T-helper 17 cell (primary cell): ENCODE data around the gene ABHD12B. TPM values are rescaled to one million over a fixed set of nuclear protein-coding genes. Genes with fewer than 3 reads are reported as not detected.

Experiments
- ATAC-seq: fragments of 150-1000 bp; cut with Tn5 transposase; 2 replicates; pipeline ENCODE4 v1.10.0; 2021; ENCODE audit warnings: mild to moderate bottlenecking, moderate library complexity
- DNase-seq, 3 donors: peaks; one replicate each; pipeline versions ENCODE4 v3.0.0 to v3.0.0-alpha.2; 2020 to 2021
- H3K9me3 ChIP-seq: one replicate; pipeline ENCODE4 v1.7.0; 2013; ENCODE audit warnings: low read length, mild to moderate bottlenecking; ENCODE audit not compliant: control insufficient read depth, poor library complexity, severe bottlenecking
- H3K27ac Mint-ChIP-seq: one replicate; pipeline ENCODE4 v1.8.0; 2022; ENCODE audit warnings: mild to moderate bottlenecking, moderate library complexity, mixed read lengths
- H3K27me3 Mint-ChIP-seq: one replicate; pipeline ENCODE4 v1.8.0; 2022; ENCODE audit warnings: mixed read lengths
- H3K36me3 Mint-ChIP-seq: one replicate; pipeline ENCODE4 v1.8.0; 2022; ENCODE audit warnings: low read depth, mixed read lengths
- H3K4me1 Mint-ChIP-seq: one replicate; pipeline ENCODE4 v1.8.0; 2022; ENCODE audit warnings: mild to moderate bottlenecking, mixed read lengths
- H3K4me3 Mint-ChIP-seq: one replicate; pipeline ENCODE4 v1.8.0; 2022; ENCODE audit warnings: mild to moderate bottlenecking, moderate library complexity, mixed read lengths
- total RNA-seq, 4 donors: library from RNA in 2 of 4; stranded (reverse) in 2 of 4; gene quantifications; one replicate each; pipeline ENCODE4 v1.2.3 and lab custom pipeline; 2022 to 2026

The ABHD12B gene
- total RNA-seq, 2 donors from 2014 or later: not detected

DNA sequence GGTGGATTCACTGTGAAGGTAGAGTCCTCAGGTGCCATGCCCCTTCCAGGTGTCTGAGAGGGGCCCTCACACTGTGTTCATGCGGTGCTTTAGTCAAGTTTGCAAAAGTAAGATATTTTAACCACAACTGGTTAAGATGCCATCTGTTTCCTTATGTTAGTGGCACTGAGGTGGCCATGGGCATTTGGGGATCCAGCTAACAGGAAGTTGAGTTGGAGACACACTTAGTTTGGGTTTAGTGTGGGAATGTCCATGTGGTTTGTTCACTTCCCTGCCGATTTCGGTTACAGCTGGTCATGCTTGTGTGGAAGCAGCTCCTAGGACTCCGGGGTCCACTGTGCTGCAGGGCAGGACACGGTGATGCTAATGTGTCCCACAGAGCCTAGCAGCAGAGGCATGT is 17.3 kb upstream of the ABHD12B start:
- no peaks in the 10 kb centered on the region for H3K9me3 ChIP-seq
- ATAC-seq (no peak), DNase-seq (no peak)
- H3K27me3 Mint-ChIP-seq: no peaks in the 10 kb centered on the region
- H3K4me1 Mint-ChIP-seq: no peaks in the 10 kb centered on the region
- H3K27ac Mint-ChIP-seq: no peak overlapping the region
- peaks cover 2% of the 10 kb centered on the region for H3K36me3 Mint-ChIP-seq
- no peak overlapping the region for H3K4me3 Mint-ChIP-seq

DNA sequence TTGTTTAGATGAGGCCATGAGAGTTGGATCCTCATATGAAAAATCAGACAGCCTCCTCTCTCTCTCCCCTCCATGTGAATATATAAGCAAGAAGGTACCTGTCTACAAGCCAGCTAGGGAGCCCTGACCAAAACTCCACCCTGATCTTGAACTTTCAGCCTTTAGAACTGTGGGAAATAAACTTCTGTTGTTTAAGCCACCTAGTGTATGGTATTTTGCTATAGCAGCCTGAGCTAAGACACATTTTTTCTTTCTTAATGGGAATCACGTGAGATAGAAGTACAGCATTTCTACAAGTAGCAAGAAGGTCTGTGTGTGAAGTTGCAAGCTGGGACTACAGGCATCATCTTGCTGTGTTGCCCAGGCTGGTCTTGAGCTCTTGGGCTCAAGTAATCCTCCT is 16.3 kb upstream of the ABHD12B start:
- no peak overlapping the region for H3K4me3 Mint-ChIP-seq
- H3K27ac Mint-ChIP-seq: no peak overlapping the region
- H3K9me3 ChIP-seq: no peaks in the 10 kb centered on the region
- H3K4me1 Mint-ChIP-seq: peaks cover 4% of the 10 kb centered on the region
- no peaks in the 10 kb centered on the region for H3K27me3 Mint-ChIP-seq
- H3K36me3 Mint-ChIP-seq: peaks cover 2% of the 10 kb centered on the region
- ATAC-seq (no peak), DNase-seq (no peak)

DNA sequence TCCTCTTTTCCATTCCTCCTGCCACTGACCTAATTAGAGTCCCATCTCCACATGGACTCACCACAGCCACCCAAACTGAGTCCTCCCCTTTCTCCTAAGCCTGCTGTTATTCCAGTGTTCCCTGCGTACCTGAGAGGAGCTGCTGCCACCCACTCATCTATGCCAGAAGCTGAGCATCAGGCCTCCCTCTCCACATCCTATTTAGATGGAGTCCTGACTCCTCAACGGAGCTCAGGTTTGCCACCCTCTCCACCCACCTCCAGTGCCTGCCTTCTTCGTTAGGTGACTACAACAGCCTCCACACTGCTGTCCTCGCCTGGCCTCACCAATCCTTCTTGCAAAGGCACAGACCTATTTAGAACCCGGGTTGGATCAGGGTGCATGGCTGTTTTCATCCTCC is 15.2 kb upstream of the ABHD12B start:
- ATAC-seq: no peak

DNA sequence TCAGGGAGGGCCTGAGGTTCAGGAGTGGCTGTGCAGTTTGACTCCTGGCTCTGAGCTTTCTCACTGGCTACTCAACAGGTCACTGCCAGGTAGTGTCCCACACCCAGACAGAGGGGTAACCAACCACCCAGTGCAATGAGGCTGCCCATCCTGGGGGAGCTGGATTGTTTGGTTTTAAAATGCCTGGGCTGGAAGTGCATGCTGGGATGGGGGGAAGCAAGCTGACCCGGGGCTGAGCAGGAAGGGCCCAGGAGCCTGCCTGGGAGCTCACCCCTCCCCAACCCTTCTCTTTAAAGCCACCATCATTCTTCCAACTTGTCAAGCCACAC is 12.6 kb upstream of the ABHD12B start:
- H3K27me3 Mint-ChIP-seq: no peaks in the 10 kb centered on the region
- H3K36me3 Mint-ChIP-seq: no peaks in the 10 kb centered on the region
- H3K27ac Mint-ChIP-seq: peak overlapping the region; percentile 85
- H3K9me3 ChIP-seq: no peaks in the 10 kb centered on the region
- peaks cover 4% of the 10 kb centered on the region for H3K4me1 Mint-ChIP-seq
- ATAC-seq (no peak), DNase-seq (no peak)
- H3K4me3 Mint-ChIP-seq: peak overlapping the region; percentile 93

More for the DNA sequence above, 15.2 kb upstream of the ABHD12B start:
- no peaks in the 10 kb centered on the region for H3K9me3 ChIP-seq
- H3K27ac Mint-ChIP-seq: no peak overlapping the region
- H3K27me3 Mint-ChIP-seq: no peaks in the 10 kb centered on the region
- H3K4me3 Mint-ChIP-seq: no peak overlapping the region
- H3K36me3 Mint-ChIP-seq: peaks cover 2% of the 10 kb centered on the region
- DNase-seq: no peak
- peaks cover 4% of the 10 kb centered on the region for H3K4me1 Mint-ChIP-seq

DNA sequence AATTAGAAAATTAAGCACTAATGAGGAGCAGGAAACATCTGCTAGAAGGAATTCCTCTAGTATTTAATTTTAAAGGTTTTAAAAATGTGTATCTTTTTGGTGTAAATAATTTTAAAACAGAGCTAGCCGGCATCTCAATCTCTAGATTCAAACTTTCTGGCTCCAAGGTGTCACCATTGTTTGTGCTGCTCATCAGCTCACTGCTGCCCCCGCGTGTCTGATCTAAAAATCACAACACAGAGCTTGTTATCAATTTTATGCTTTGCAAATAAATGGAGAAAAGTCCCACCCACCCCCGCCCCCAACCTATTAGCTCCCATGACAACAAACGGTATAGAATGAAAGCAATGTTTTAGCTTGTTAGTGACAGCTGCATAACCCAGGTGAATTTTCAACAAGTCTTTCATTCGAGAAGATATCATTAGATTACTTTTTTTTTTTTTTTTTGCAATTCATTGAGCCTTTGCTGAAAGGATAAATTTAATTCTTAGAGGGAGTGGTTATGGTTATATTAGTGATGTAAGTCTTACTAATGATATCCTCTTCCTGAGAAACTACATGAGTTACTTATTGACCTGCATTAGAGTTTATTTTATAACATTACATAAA is 11.3 kb upstream of the ABHD12B start:
- Mint-ChIP-seq H3K27ac (peak overlapping the region; percentile 85), H3K4me3 (peak overlapping the region; percentile 93), H3K27me3 (peaks cover 6% of the 10 kb centered on the region), H3K36me3 (no peaks in the 10 kb centered on the region), H3K4me1 (peaks cover 6% of the 10 kb centered on the region)
- H3K9me3 ChIP-seq: no peaks in the 10 kb centered on the region
- ATAC-seq: peak; percentile 89
- DNase-seq: peak; percentile 69 to 88 (median 79)

DNA sequence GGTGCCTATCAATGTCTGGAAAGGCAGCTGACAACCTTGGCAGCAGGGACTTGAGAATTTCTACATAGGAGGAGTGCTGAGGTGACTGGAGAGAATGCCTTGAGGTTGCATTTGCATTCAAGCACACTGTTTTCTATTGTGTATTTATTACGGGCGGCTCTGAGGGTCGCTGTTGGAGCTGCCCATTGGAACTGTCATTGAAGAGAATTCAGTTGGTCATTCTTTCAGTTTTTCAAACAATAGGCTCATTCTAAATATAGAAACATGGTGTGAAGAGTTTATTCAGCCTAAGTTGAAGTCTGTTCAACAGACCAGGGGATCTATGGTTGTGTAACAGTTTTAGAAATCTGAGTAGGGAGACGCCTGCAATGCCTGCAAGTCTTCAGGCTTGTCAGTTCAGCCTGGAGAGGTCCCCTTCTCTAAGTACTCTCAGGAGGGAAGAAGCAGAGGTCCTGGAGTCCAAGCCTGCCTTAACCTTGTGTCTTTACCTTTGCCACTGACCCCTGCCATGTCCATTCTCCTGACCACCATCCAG is 9.8 kb upstream of the ABHD12B start:
- H3K27ac Mint-ChIP-seq: peak overlapping the region; percentile 11
- peaks cover 6% of the 10 kb centered on the region for H3K4me1 Mint-ChIP-seq
- no peak for DNase-seq
- no peak for ATAC-seq
- H3K36me3 Mint-ChIP-seq: no peaks in the 10 kb centered on the region
- peaks cover 20% of the 10 kb centered on the region for H3K27me3 Mint-ChIP-seq
- H3K9me3 ChIP-seq: no peaks in the 10 kb centered on the region
- no peak overlapping the region for H3K4me3 Mint-ChIP-seq

DNA sequence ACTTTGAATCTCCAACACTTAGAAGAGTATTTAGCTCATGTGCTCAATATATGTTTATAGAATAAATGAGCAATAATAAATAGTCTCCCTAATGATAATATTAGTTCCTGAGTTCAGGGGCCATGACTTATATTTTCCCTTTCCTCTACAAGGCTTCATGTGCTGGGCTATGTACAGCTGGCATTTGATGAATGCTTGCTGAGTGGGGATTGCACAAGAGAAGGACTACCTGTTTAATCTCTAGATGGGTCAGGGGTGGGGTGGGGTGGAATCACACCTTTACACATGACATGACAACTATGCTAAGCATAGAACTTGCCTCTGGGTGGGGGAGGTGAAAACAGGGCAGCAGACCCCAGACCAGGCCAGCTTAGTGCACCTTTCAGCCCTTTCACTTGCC is 7.6 kb upstream of the ABHD12B start:
- no peaks in the 10 kb centered on the region for H3K9me3 ChIP-seq
- H3K27ac Mint-ChIP-seq: no peak overlapping the region
- H3K27me3 Mint-ChIP-seq: peaks cover 40% of the 10 kb centered on the region
- no peak for DNase-seq
- ATAC-seq: no peak
- peaks cover 6% of the 10 kb centered on the region for H3K4me1 Mint-ChIP-seq
- no peaks in the 10 kb centered on the region for H3K36me3 Mint-ChIP-seq
- no peak overlapping the region for H3K4me3 Mint-ChIP-seq

DNA sequence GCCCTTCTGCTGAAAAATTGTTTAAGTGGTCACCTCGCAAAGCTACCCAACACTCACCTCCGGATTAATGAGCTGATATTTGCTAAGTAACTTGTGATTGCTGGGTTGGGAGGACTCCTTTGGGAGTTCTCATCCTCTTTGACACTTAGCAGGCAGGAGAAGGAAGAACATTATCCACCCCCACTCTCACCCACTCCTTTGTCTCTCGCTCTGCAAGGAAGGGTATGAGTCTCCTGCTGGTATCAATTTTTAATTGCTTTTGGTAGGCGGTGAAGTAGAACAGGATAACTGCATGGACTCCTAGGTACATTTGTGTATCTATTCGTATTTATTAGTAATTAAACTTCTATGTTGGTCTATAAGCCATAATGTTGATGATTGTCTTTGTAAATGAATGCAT is 6.9 kb upstream of the ABHD12B start:
- no peaks in the 10 kb centered on the region for H3K9me3 ChIP-seq
- no peak for ATAC-seq
- Mint-ChIP-seq H3K36me3 (no peaks in the 10 kb centered on the region), H3K4me3 (no peak overlapping the region), H3K4me1 (peaks cover 5% of the 10 kb centered on the region), H3K27me3 (peaks cover 47% of the 10 kb centered on the region), H3K27ac (no peak overlapping the region)
- DNase-seq: no peak

DNA sequence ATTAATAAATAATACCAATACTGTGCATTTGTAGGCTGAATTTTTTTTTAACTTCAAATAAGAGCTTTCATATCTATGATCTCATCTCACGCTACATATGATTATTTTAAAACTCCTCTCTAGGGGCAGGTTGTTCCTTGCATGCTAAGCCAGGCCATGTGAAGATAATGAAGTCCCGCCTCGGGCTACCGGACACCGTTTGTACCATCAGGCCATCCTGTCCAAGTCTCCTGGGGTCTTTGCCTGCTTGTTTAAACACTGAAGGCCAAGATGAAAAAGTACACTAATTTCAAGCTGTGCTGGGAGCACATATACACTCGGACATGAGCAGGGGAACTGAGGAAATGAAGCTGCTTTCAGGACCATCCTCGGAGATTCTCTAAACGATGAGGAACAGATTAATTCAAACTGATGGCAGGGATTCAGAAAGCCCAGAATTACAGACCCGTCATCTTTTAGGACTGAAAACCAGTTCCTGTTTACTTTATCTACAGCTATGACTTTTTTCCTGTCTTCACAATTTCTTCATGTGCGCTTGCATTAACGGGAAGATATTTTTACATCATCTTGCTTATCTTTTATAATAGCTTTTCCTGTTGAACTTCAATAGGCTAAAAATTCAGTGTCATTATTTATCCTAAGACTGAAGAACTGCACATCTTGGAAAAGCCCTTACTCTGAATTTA is 6.3 kb upstream of the ABHD12B start:
- Mint-ChIP-seq H3K4me3 (no peak overlapping the region), H3K4me1 (peaks cover 2% of the 10 kb centered on the region), H3K27me3 (peaks cover 53% of the 10 kb centered on the region), H3K36me3 (peaks cover under 1% of the 10 kb centered on the region), H3K27ac (no peak overlapping the region)
- no peaks in the 10 kb centered on the region for H3K9me3 ChIP-seq
- ATAC-seq: no peak
- no peak for DNase-seq

DNA sequence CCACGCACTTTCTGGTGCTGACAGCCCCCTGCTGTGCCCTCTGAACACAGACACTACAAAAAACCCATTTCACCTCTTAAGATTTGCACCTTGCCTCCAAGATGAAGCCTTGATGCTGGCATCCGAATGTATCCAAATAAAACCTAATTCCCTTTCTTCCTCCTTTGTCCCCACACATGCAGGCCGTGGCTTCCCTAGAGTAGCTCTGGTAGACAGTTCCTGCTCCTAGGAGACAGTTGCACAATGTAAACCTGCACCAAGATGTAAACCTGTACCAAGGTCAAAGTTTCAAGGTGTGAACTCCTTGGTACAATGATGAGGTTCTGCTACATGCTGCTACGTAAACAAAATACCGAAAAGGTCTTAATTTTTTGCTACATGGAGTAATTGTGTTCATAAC is 625 bp upstream of the ABHD12B start:
- Mint-ChIP-seq H3K4me1 (peaks cover 25% of the 10 kb centered on the region), H3K4me3 (no peak overlapping the region), H3K27me3 (peaks cover 77% of the 10 kb centered on the region), H3K27ac (no peak overlapping the region), H3K36me3 (peaks cover 6% of the 10 kb centered on the region)
- DNase-seq: no peak
- ATAC-seq: no peak
- H3K9me3 ChIP-seq: no peaks in the 10 kb centered on the region

DNA sequence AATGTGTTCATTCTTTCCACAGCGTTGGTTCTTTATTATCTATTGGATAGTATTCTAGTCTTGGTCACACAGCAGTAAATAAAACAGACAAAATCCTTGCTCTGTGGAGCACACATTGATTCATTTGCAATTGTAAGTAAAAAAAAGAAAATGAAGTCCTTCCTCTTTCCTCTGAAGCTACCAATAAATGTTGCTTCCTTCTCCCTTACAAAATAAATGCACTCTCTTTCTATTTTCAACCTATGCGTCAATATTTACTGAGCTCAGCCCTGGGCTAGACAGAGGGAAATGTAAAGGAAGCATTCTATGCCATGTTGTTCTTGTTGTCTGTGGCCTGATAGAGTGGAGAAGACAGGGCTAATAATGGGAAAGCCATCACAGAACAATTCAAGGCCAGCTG is 2.9 kb downstream of the ABHD12B start:
- no peak for ATAC-seq
- Mint-ChIP-seq H3K4me3 (peak overlapping the region; percentile 77), H3K27ac (peak overlapping the region; percentile 34), H3K4me1 (peaks cover 25% of the 10 kb centered on the region), H3K27me3 (peaks cover 52% of the 10 kb centered on the region), H3K36me3 (peaks cover 6% of the 10 kb centered on the region)
- no peak for DNase-seq
- H3K9me3 ChIP-seq: no peaks in the 10 kb centered on the region

DNA sequence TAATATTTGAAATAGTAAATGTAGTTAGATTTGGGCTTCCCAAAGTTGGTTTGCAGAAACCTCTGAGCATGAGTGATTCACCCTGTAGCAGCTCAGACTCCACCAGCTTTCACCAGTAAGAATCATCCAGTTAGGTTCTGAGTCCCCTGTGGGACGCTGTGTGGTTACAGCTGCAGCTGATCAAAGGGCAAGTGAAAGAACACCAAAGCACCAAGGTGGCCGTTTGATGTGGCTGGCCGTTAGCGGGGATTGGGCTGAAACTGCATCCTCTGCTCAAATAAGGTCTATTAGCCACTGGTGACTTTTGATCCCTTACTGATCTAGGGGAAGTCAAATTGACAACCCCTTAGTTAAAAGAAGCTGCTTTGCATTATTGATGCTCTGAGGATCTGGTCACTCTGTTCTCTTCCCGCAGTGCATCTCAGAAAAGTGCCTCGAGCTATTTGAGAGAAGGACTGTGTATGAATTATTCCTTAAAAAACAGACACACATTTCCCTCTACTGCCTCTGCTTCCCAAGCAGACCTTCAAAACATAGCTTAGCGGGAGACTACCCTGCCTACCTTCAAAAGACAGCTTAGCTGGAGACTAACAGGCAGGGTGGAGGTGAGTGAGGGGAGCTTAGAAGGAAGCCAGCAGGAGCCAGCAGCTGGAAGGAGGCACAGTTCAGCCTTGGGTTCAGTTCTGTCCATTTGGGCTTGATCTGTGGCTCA is 3.7 kb downstream of the ABHD12B start:
- Mint-ChIP-seq H3K27ac (peak overlapping the region; percentile 34), H3K36me3 (peaks cover 6% of the 10 kb centered on the region), H3K27me3 (peaks cover 48% of the 10 kb centered on the region), H3K4me1 (peaks cover 25% of the 10 kb centered on the region), H3K4me3 (no peak overlapping the region)
- DNase-seq (peak in 1 of 3 donors; percentile 13), ATAC-seq (peak; percentile 93)
- H3K9me3 ChIP-seq: no peaks in the 10 kb centered on the region

DNA sequence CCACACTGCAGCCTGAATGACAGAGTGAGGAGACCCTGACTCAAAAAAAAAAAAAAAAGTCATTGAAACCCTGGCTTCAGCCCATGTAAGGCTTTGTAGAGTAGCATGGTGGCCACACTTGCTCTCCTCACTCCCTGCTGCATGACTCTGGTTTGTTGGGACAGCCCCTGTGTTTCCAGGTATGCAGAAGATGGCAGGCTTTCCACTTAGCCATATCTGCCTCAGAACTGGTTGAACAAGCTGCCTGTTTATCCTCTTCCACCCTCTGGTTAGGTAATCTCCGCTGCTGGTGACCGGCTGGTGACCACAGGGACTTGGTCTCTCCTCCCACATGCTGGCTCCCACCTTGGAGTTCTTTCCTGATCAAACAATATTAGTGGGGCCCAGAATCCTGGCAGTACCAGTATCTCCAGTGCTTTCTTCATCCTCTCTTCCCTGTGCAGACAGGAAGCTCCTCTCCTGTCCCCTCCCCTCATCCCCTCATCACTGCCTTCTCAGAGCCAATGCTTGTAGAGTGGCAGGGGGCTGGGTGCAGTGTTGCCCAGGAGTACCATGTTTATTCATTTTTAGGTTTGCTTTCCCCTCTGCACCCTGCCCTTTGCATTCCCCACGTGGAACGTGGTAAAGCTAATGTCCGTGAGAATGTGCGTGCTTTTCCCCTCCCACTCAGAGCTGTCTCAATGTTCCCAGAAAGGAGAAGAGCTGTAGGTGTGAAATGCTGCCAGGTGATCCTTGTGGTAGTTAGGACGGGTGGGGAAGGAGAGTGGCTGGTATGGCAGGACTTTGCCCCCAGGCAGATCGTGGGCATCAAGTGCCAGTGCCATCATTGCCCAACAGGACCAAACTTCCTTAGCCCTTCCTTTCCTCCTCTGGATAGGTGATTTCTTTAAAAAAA is 11.3 kb downstream of the ABHD12B start:
- ATAC-seq (no peak), DNase-seq (no peak)
- no peaks in the 10 kb centered on the region for H3K4me1 Mint-ChIP-seq
- no peak overlapping the region for H3K4me3 Mint-ChIP-seq
- H3K27me3 Mint-ChIP-seq: peaks cover 52% of the 10 kb centered on the region
- H3K27ac Mint-ChIP-seq: no peak overlapping the region
- H3K9me3 ChIP-seq: no peaks in the 10 kb centered on the region
- H3K36me3 Mint-ChIP-seq: no peaks in the 10 kb centered on the region
